ELR (cell line): ENCODE measurements around the gene KCNJ6.
A peak's percentile ranks its signal among the peaks of the same experiment; 100 is the strongest.
"Not testable (repeated sequence)": the region's sequence is repeated elsewhere in the genome, so short reads cannot be mapped to it uniquely, and the experiment has no call there.

Experiments used
- DNase-seq: peaks from one replicate; pipeline ENCODE4 v3.0.0-alpha.2; 2015; ENCODE audit warnings: low read depth

KCNJ6 gene

DNA sequence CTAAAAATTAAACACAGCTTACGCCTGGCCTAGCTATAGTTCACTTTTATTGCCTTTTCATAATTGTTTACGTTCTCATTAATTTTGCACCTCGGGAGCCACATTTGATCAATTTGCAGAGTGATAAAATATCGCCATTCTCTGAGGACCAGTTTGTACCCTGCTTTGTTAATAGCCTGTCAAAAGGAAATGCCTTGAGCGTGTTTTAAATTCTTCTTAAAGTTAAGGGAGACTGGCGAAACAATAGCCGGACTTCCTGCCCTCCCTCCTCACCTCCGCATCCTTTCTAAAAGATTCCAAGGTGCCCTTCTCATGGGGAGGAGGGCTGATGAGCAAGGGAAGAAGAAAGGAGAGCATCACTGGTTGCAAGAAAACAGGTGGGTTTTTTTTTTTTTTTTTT lies 271.6 kb downstream of the KCNJ6 start:
- DNase-seq = no peak

GRCh38 chr21:37643862-37644261 lies 272.4 kb downstream of the KCNJ6 start:
- DNase-seq = not testable (repeated sequence)

DNA sequence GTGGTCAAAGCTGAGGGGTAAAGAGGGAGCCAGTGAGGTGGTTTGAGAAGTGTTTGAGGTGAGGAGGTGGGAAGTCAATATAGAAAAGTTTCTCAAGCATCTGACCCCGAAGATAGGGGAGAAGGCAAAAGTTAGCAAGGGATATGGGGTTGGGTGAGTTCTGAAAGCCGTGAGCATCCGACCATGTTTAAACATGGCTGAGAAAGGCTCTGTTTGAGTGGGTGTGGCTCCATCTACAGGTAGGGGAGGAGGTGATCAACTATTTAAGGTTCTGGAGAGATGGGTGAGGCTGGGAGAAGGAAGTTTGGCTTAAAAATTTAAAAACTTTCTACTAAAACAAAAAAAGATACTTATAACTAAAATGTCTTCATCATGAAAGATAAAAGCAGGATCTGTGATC lies 273.8 kb downstream of the KCNJ6 start:
- DNase-seq = peak; percentile 23

- no peak for DNase-seq
These were observed 276.5 kb downstream of the KCNJ6 start for GRCh38 chr21:37639756-37640155.

GRCh38 chr21:37636152-37636860 lies 280.0 kb downstream of the KCNJ6 start:
- peak; percentile 77 for DNase-seq

- no peak for DNase-seq
These were observed 284.7 kb downstream of the KCNJ6 start for GRCh38 chr21:37631319-37632117.

DNA sequence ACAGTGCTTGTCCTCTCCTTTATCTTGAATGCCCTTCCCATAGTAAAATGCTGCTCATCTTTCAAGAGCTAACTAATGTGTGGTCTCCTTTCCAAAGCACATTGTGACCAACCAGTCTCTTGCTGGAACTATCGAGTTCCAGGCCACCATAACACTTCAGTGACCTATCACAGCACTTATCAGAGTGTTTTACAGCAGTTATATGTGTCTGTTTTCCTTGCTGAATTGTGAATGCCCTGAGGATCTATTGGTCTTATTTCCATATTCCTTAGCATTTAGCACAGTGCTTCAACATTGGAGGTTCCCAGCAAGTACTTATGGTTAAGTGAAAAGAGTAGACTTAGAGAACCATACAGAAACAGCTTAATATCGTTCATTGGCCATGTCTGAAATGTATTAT lies 285.4 kb downstream of the KCNJ6 start:
- no peak for DNase-seq

- no peak for DNase-seq
These were observed 287.9 kb downstream of the KCNJ6 start for GRCh38 chr21:37628362-37628761.

- DNase-seq = no peak
These were observed 288.7 kb downstream of the KCNJ6 start for GRCh38 chr21:37627561-37627960.

GRCh38 chr21:37627074-37627473 lies 289.2 kb downstream of the KCNJ6 start:
- DNase-seq = no peak

GRCh38 chr21:37626320-37626719 lies 289.9 kb downstream of the KCNJ6 start:
- DNase-seq = no peak

DNA sequence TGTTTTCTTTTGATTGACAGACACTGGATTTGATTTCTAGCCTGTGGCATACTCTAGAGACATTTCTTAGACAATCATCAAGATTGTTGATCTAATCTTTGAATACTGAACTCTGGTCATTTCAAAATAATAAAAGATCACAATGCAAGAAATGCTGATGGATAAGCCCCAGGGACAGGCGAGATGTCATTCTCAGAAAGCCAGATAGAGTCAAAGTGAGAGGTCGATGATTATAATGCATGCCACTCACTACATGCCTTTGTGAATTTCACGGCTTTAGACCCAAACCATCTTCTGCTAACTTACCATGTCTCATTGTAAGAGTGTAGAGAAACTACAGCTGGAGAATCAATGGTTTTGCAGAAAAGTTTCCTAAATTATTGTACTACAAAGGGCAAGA lies 292.6 kb downstream of the KCNJ6 start:
- DNase-seq = no peak

DNA sequence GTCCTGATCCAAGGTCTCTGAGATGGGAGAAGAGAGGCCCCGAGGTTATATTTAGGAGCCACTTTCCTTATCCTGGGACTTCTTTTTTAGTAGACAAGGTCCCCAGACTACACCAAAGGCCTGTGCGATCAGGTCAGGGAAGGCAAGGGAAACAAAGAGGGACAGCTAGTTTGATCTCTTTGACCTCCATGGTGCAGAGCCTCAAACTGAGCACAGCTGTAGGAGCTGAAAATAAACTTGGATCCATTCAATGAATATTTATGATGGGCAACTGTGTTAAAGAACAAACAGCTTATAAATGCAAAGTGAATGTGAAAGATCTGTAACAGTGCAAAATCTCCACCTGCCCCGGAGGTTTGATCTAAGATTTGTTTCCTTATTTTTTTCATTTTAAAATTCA lies 293.1 kb downstream of the KCNJ6 start:
- DNase-seq = no peak

GRCh38 chr21:37622755-37623154 lies 293.5 kb downstream of the KCNJ6 start:
- DNase-seq = no peak

DNA sequence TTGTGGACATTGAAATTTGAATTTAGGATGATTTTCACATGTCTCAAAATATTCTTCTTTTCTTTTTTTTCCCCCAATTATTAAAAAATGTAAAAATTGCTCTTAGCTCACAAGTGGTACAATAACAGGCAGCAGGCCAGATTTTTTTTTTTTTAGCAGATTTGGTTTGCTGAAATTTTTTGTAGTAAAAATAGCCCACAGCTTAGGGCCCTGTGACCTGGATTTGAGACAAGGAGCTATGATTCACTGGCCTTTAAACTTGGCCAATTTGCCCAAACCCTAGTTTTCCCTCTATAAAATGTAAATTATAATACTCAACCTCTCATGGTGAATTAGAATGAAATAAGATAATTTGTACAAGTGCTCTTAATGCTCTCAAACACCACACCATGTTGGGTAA lies 295.9 kb downstream of the KCNJ6 start:
- no peak for DNase-seq

- no peak for DNase-seq
These were observed 296.7 kb downstream of the KCNJ6 start for GRCh38 chr21:37619464-37619974.

GRCh38 chr21:37618081-37618480 lies 298.2 kb downstream of the KCNJ6 start:
- DNase-seq = no peak

DNA sequence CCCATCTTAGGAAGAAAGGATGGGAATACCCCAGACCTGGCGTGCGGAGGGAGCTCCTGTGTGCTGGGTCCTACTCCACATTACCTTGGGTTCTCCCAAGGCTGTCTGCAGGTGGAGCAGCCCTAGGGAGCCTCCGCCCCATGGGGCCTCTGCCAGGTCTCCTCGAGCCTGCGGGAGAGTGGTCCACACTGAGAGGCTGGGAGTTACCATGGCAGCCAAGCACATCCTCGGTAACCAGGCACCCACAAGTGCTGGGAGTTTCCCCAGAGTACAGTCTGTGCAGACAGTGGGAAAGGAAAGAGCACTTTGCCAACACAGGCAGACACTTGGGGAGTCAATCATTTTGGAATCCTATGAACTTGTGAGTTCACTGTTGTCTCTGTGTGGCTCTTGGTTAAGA lies 300.3 kb downstream of the KCNJ6 start:
- DNase-seq = no peak

DNA sequence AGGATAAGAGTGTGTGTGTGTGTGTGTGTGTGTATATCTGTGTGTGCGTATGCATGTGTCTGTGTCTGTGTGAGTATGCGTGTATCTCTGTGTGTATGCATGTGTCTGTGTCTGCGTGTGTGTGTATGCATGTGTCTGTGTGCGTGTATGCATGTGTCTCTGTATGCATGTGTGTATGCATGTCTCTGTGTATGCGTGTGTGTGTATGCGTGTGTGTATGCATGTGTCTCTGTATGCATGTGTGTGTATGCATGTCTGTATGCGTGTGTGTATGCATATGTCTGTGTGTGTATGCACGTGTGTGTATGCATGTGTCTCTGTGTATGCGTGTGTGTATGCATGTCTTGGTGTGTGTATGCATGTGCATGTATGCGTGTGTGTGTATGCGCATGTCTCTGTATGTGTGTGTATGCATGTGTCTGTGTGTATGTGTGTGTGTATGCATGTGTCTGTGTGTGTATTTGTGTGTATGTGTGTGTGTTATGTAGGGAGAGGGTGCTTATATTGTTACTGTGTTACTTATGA lies 301.8 kb downstream of the KCNJ6 start:
- no peak for DNase-seq

DNA sequence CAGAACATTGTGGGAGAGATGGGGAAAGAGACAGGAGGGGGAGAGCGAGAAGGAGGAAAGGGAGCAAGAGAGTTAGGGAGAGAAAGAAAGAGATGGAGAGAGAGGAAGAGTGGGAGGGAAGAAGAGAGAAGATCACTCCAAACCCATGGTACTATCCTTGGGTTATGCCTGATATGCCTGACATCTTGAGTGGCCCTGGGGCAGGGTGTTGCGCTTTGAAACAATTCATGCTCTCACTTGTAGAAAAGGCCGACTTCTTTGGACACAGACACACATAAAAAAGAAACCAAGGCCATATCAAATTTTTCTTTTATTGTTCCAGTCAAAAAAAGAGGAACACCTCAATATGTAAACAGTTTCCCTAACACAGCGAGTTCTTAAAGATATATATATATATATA lies 309.2 kb downstream of the KCNJ6 start:
- DNase-seq = no peak

DNA sequence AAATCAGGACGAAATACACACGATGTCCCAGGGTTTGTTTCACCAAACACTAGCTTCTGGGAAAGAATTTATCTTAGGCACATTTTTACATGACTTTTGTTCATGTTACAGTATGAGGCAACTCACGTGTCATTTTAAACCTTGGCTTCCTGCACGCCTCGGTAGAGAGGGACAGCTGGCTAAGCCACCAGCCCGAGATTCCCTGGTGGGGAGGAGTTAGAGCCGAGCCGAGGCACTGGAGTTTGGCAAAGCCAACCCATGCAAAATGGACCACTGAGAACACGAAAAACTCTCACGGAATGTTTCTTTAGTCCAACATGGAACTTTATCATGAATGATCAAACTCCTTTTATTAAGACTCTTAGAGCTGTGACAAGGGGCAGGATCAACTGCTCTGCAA lies 309.7 kb downstream of the KCNJ6 start:
- DNase-seq = no peak

DNA sequence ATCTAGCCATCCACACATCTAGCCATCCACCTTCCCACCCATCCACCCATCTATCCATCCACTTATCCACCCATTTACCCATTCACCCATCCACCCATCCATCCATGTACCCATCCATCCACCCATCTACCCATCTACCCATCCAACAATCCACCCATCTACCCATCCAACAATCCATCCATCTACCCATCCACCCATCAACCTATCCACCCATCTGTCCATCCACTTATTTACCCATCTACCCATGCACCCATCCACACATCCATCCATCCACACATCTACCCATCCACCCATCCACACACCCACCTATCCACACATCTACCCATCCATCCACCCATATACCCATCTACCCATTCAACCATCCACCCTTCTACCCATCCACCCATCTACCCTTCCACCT lies 311.3 kb downstream of the KCNJ6 start:
- DNase-seq = no peak

DNA sequence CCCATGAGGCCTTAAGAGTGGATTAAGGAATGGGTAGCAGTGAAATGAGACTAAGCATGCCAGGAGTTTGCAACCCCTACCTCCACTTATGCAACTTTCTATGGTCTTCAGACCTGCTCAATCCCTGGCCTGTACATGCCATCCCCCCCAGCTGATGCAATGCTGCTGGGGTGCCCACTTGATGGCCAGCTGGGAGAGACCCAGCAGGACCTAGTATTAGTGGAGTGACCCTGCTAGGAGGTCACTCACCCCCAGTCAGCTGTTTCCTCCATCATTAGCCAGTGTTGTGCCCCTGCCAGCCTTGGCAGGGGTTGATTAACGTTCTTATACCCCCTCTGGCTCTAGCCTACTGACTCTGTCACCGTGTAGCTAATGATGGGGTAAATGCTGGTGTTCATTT lies 313.1 kb downstream of the KCNJ6 start:
- DNase-seq = no peak
